ENCODE results near the gene KHK.

KHK gene

DNA sequence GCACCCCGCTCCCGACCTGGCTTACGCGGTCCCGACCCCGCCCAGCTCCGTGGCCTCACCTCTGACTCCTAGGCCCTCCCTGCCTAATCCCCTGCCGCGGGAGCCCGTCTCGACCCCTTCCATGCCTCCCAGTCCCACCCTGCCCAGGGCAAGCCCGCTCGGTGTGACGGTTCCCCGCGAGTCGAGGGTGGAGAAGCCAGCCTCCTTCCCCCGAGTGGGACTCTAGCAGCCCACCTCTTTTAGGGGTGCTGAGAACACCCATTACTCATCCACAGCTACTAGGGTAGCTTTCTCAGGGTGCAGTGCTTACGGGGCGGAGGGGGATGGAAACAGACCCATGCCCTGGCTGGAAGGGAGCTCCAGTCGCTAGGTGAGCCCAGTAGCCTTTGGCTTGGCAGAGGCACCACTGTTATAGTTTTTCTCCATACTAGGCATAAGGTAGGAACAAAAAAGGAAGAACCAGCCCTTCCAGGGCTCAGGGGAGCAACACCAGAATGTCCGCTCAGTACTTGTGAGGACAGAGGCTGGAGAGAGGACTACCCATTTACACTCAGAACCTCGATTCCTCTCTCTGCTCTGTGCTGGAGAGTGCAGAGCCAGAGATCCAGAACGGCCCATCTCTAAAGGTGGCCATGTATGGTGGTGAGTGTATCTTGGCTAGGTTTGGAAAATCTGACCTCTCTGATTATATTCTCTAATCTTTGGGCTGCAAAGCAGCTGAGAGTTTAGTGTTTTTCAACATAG lies 34.5 kb upstream of the KHK start:
- DNase-seq (ENCODE audit: low read depth), result no peak

DNA sequence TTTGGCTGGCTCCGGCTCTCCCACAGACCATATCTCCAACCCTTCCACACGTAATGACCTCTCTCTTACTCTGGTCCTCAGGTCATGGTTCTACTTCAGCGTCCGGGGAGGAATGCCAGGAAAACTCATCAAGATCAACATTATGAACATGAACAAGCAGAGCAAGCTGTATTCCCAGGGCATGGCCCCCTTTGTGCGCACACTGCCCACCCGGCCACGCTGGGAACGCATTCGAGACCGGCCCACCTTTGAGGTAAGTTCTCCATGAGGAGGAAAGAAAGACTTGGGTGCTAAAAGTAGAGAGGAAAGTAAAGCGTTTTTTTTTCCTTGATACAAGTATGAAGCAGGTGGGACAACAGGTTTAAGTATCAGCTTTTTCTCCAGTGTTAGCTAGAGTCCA lies 33.3 kb upstream of the KHK start:
- no peak overlapping the region for H3K4me3 ChIP-seq (replicated peaks; ENCODE audit: low read depth, low read length)
- no peak for DNase-seq (ENCODE audit: low read depth)
- TF ChIP-seq, protein P1, sequence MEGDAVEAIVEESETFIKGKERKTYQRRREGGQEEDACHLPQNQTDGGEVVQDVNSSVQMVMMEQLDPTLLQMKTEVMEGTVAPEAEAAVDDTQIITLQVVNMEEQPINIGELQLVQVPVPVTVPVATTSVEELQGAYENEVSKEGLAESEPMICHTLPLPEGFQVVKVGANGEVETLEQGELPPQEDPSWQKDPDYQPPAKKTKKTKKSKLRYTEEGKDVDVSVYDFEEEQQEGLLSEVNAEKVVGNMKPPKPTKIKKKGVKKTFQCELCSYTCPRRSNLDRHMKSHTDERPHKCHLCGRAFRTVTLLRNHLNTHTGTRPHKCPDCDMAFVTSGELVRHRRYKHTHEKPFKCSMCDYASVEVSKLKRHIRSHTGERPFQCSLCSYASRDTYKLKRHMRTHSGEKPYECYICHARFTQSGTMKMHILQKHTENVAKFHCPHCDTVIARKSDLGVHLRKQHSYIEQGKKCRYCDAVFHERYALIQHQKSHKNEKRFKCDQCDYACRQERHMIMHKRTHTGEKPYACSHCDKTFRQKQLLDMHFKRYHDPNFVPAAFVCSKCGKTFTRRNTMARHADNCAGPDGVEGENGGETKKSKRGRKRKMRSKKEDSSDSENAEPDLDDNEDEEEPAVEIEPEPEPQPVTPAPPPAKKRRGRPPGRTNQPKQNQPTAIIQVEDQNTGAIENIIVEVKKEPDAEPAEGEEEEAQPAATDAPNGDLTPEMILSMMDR (IDR thresholded peaks at IDR 0.05; ENCODE audit: low read length, missing control alignments), result no peak

More for the DNA sequence above, 34.5 kb upstream of the KHK start:
- TF ChIP-seq, protein P1 (IDR thresholded peaks at IDR 0.05; ENCODE audit: low read length, missing control alignments), result no peak
- peak overlapping the region; percentile 71 for H3K4me3 ChIP-seq (replicated peaks; ENCODE audit: low read depth, low read length)

DNA sequence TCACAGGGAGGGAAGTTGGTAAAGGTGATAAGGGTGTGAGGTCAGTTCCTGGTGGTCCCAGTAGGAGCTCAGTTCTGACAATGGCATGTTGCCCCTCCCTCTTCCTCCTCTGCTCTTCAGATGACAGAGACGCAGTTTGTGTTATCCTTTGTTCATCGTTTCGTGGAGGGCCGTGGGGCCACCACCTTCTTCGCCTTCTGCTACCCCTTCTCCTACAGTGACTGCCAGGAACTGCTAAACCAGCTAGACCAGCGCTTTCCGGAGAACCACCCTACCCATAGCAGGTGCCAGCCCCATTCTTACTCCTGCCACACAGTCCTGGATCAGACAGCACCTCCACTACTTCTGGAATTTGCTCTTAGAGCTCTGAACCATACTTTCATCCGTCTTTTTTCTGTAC lies 32.8 kb upstream of the KHK start:
- TF ChIP-seq, protein P1 (IDR thresholded peaks at IDR 0.05; ENCODE audit: low read length, missing control alignments), result no peak
- no peak overlapping the region for H3K4me3 ChIP-seq (replicated peaks; ENCODE audit: low read depth, low read length)
- no peak for DNase-seq (ENCODE audit: low read depth)

DNA sequence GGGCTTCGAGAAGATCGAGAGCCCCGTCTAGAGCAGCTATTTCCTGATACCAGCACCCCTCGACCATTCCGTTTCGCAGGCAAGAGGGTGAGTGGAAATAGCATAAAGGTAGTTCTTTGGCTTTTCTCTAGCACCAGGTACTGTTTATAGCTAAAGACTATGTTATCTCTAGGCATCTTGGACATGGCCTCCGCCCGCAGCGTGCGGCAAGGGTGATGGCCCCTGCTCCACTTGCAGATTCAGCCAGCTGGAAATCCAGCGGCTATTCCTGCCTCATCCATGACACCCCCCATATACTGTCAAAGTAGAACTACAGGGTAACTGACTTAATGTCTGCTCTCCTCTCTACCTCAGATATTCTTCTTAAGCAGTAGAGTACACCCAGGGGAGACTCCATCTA lies 31.9 kb upstream of the KHK start:
- TF ChIP-seq, protein P1 (IDR thresholded peaks at IDR 0.05; ENCODE audit: low read length, missing control alignments), result no peak
- DNase-seq (ENCODE audit: low read depth), result no peak
- H3K4me3 ChIP-seq (replicated peaks; ENCODE audit: low read depth, low read length), result no peak overlapping the region

DNA sequence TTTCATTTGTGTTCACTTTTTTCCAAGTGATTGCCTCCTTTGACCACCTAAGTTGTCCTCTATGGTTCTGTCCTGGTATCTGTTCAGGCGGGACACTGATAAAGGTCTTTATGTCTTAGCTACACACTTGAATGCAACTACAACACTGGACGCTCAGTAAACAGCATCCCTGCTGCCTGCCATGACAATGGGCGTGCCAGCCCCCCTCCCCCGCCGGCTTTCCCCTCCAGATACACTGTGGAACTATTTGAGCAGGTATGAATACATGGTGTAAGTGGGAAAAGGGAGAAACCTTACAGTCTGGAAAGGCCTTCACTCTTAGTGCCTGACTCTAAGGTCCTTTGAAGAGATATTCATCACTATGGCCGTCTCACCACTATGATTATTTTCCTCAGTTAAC lies 29.4 kb upstream of the KHK start:
- H3K4me3 ChIP-seq (replicated peaks; ENCODE audit: low read depth, low read length), result no peak overlapping the region
- TF ChIP-seq, protein P1 (IDR thresholded peaks at IDR 0.05; ENCODE audit: low read length, missing control alignments), result no peak
- no peak for DNase-seq (ENCODE audit: low read depth)

DNA sequence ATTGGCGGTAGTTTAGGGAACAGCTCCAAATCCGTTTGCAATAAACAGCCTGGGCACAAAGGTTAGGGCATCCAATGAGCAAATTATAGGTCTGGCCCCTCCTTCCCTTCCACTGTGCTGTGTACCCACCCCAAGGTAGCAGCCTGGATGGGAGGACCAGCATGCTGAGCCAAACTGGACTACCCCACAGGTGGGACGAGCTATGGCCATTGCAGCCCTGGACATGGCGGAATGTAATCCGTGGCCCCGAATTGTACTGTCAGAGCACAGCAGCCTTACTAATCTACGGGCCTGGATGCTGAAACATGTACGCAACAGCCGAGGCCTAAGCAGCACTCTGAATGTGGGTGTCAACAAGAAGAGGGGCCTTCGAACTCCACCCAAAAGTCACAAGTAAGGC lies 28.4 kb upstream of the KHK start:
- TF ChIP-seq, protein P1 (IDR thresholded peaks at IDR 0.05; ENCODE audit: low read length, missing control alignments), result no peak
- H3K4me3 ChIP-seq (replicated peaks; ENCODE audit: low read depth, low read length), result no peak overlapping the region
- no peak for DNase-seq (ENCODE audit: low read depth)

Measured in fibroblast of pulmonary artery (primary cell).